COLO668 (cell line): Measurements from ENCODE around the gene SLC7A7.
"Not testable (repeated sequence)": the region's sequence is repeated elsewhere in the genome, so short reads cannot be mapped to it uniquely, and the experiment has no call there.

Experiments
- DNase-seq: peaks from one replicate; lab custom pipeline; 2025; ENCODE audit not compliant: unreplicated experiment; lab: John Stamatoyannopoulos, UW

SLC7A7 gene

GRCh38 chr14:22814941-22815713 lies at the start of gene SLC7A7:
Gene SLC7A7 (minus strand): TSS chr14:22815435. CDS start chr14:22813398, 2,037 bp downstream.
- no peak for DNase-seq

- DNase-seq: no peak
Measured at GRCh38 chr14:22864979-22865378, 49.7 kb upstream of the SLC7A7 start.

GRCh38 chr14:22861651-22862050 lies 46.4 kb upstream of the SLC7A7 start:
- no peak for DNase-seq

DNA sequence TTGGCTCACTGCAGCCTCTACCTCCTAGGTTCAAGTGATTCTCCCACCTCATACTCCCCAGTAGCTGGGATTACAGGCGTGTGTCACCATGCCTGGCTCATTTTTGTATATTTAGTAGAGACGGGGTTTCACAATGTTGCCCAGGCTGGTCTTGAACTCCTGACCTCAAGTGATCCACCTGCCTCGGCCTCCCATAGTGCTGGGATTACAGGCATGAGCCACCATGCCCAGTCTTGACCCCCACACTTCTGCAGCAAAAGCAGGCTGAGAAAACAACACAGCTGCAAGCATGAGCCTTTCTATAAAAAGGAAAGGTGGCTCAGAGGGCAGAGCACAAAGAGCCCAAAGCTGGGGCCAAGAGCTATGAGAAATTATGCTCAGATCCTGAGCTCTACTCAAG lies 45.1 kb upstream of the SLC7A7 start:
- not testable (repeated sequence) for DNase-seq

GRCh38 chr14:22856428-22856827 lies 41.2 kb upstream of the SLC7A7 start:
- no peak for DNase-seq

DNA sequence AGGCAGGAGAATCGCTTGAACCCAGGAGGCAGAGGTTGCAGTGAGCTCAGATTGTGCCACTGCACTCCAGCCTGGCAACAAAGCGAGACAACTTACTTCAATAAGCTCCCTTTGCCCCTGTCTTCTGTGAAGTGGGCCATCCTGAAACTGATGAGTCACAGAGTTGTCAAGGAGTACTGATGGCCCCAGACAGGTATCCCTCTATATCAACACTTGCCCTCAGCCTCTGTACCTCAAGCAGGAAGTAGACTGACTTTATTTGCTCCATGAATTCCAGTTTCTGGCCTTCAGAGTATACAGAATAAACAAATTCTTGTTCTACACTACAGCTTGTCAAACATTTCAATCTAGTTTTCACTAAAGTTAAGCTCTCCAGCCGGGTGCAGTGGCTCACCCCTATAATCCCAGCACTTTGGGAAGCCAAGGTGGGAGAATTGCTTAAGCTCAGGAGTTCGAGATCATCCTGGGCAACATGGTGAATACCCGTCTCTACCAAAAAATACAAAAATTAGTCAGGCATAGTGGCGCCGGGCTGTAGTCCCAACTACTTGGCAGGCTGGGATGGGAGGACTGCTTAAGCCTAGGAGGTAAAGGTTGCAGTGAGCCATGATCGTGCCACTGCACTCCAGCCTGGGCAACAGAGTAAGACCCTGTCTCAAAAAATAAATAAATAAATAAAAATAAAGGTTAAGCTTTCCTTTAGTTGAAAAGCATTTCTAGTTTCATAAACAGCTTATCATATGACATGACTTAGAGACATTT lies 39.9 kb upstream of the SLC7A7 start:
- DNase-seq: no peak

GRCh38 chr14:22854296-22854695 lies 39.1 kb upstream of the SLC7A7 start:
- DNase-seq: not testable (repeated sequence)

GRCh38 chr14:22852940-22853767 lies 37.9 kb upstream of the SLC7A7 start:
- DNase-seq: peak; percentile 71

DNA sequence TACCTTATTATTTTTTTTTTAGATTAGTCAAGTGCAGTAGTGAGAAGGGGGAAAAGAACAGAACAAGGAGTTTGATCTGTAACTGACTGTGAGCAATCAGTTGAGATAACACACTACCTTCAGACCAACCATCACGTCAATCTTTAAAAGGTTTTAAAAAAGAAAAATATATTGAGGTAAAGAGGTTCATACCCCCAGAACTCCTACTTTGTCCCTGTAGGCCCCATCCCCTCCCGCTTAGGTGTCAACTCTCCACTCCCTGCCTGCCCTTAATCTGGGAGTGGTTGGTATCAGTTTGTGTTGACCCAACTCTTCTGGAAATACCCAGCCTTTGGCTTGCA lies 37.3 kb upstream of the SLC7A7 start:
- no peak for DNase-seq

DNA sequence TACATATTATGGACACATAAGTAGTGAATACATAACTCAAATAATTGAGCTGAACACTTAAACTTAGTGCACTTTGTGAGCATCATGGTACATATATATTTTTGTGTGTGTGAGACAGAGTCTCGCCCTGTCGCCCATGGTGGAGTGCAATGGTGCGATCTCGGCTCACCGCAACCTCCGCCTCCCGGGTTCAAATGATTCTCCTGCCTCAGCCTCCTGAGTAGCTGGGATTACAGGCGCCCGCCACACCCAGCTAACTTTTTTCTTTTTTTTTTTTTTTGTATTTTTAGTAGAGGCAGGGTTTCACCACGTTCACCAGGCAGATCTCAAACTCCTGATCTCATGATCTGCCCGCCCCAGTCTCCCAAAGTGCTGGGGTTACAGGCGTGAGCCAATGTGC lies 36.9 kb upstream of the SLC7A7 start:
- DNase-seq: not testable (repeated sequence)

- no peak for DNase-seq
Measured at GRCh38 chr14:22850944-22851764, 35.9 kb upstream of the SLC7A7 start.

- DNase-seq: no peak
Measured at GRCh38 chr14:22849212-22849819, 34.1 kb upstream of the SLC7A7 start.

DNA sequence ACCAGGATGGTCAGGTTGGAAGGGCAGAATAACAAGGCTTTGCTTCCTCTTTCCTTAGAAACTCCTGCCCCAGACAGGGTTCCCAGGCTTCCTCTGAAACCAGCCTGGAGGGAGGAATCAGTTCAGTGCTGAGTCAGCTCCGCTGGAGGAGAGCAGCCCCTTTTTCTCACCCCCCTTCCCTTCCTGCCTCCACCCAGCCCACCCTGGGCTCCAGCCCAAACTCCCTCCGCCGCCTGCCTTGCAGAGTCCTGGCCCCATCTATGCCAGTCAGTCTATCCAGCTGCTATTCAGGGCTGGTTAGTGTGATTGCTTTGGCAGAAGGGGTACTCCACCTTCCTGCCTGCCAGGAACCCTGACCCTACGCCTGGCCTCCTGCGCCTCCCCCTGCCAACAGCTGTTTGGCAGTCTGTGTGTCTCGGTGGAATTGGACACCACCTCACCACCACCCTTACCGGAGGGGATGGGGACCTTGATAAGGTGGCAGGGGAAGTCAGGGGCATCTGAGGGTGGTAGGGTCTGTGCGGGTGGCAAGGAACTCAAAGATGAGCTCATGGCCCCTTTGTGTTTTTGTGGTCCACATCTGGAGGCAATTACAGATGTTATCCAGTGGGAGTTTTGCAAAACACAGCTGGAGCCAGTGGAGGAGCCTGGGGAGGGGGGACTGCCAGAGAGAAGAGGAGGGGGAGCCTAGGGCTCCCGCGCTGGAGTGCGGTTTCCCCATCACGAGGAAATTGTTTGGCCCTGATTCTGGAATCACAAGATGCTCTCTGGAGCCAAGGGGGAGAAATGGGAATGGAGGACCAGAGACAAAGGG lies 33.3 kb upstream of the SLC7A7 start:
- no peak for DNase-seq

GRCh38 chr14:22847661-22848341 lies 32.6 kb upstream of the SLC7A7 start:
- DNase-seq: no peak

DNA sequence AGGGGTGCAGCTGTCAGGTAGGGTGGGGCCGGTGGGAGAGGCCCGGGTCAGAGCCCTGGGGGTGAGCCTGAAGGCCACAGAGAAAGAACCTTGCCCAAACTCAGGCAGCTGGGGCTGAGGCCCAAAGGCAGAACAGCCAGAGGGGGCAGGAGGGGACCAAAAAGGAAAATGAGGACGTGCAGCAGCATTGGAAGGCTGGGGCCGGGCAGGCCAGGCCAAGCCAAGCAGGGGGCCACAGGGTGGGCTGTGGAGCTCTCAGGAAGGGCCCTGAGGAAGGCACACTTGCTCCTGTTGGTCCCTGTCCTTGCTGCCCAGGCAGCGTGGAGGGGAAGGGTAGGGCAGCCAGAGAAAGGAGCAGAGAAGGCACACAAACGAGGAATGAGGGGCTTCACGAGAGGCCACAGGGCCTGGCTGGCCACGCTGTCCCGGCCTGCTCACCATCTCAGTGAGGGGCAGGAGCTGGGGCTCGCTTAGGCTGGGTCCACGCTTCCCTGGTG lies 31.6 kb upstream of the SLC7A7 start:
- DNase-seq: no peak

DNA sequence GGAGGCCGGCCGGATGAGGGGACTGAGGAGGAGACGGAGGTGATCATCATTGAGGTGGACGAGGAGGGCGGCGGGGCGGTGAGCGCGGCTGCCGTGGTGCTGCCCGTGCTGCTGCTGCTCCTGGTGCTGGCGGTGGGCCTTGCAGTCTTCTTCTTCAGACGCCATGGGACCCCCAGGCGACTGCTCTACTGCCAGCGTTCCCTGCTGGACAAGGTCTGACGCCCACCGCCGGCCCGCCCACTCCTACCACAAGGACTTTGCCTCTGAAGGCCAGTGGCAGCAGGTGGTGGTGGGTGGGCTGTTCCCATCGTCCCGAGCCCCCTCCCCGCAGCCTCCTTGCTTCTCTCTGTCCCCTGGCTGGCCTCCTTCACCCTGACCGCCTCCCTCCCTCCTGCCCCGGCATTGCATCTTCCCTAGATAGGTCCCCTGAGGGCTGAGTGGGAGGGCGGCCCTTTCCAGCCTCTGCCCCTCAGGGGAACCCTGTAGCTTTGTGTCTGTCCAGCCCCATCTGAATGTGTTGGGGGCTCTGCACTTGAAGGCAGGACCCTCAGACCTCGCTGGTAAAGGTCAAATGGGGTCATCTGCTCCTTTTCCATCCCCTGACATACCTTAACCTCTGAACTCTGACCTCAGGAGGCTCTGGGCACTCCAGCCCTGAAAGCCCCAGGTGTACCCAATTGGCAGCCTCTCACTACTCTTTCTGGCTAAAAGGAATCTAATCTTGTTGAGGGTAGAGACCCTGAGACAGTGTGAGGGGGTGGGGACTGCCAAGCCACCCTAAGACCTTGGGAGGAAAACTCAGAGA lies 30.8 kb upstream of the SLC7A7 start:
- DNase-seq: no peak

DNA sequence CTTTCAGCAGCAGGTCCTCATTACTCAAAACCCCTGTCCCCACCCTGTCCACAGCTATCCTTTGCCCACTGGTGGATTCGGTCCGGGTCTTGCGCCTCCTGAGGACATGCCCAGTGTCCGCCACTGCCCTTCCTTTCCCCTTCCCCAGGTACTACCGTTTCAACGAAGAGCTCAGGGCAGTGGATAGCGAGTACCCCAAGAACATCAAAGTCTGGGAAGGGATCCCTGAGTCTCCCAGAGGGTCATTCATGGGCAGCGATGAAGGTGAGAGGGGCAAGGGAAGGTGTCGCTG lies 29.8 kb upstream of the SLC7A7 start:
- no peak for DNase-seq
